NCI-H2227 treated with DMSO at 0.1 percent for 48 hours (cell line): Measurements from ENCODE around the gene WWOX.

Experiments used
- DNase-seq: peaks from one replicate; lab custom pipeline; 2025; lab: John Stamatoyannopoulos, UW

Gene WWOX

DNA sequence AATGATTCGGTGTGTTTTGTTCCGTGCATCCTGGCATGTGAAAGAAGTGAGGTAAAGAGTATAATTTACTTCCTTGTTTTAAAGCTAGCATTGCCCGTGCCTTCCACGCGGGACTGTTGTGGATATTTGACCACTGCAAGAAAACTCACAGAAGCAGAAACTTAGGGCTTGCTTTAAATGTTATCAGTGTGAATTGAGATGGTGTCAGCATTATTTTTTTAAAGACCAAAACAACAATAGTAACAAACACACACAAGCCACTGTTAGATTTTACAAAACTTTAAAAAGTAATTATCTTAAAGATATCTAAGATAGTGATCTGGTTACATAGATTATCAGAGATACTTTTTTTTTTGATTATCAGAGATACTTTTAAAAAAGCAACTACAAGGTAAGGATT lies 47.4 kb downstream of the WWOX start:
- DNase-seq: no peak

DNA sequence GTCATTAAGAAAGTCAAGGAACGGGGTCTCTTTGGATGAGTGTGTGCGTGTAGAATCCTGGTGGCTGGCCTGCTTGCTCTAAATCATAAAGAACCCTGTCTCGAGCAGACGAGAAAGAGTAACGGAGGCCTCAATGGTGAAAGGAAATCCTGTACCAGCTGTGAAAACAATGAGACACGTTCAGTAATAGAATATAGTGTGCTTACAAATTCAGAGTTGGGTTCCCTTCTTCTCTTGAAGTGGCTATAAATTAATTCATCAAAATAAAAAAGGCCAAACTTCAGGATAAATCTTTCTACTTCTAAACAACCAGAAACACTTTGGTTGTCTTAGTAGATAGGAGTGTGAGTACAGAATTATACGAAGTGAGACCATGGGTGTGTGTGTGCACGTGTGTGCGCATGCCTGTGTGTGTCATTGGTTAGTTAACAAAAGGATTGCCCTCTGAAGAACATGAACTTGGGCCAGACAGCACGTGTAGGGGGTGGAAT lies 48.5 kb downstream of the WWOX start:
- DNase-seq: no peak

DNA sequence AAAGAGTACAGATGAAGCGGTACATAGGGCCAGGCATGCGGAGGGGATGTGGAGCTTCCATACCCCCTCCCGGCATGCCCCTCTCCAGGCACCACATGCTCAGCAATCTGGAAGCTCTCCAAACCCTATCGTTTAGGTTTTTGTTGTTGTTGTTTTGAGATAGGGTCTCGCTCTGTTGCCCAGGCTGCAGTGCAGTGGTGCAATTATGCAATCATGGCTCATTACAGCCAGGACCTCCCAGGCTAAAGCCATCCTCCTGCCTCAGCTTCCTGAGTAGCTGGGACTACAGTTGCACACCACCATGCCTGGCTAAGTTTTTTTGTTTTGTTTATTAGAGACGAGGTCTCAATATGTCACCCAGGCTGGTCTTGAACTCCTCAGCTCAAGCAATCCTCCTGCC lies 50.8 kb downstream of the WWOX start:
- DNase-seq: no peak

DNA sequence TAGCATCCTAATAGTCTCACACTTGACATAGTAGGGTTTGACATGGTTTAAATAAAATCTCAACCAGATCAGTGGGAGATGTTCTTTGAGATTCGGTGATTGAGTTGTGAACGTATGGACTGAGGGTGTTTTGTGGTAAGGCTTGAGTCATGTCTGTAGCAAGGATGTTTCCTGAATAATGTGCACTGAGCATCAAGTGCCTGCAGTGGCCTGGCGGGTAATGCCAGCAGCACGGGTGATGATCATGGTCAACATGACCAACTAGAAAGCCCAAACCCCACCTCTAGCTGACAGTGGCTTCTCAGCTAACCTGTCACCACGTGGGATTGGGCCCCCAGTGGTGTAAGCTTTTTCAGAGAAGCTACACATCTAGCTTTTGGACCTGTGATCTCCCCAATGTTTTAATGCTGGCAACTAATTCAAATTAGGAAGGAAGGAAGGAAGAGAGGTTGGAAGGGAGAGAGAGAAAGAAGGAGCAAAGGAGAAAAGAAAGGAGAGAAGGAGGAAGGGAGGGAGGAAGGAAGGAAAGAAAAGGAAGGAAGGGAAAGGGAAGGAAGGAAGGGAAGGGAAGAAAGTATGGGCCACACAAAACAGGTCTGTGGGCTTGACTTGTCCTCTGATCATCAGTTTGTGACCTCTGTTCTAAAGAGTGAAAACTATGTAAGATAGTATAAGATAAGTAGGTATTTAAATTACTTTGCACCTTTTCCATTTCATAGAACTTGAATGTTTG lies 55.4 kb downstream of the WWOX start:
- DNase-seq: no peak

DNA sequence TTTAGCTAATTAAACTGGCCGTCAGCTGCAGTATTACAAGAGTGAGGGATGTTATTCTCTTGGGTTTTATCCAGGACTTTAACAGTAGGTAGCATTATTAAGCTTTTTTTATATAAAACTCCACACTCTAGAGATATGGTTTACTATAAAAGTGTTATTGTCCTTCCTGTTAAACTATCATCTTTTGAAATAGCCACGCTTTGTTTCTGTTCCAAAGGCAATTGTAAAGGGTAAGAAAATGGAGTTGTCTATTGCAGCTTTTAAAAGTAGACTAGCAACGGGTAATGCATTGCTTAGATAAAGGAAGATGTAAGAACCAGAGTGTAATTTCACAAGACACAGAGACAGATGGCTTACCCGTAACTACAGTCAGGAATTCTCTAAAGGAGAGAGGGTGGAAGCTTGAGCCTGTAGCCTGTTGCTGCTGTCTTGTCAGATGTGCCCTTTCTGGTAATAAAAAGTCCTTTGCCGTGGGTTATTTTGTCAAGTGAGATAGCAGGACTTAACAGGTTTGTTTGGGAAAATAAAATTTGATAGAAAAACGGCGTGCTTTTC lies 56.4 kb downstream of the WWOX start:
- DNase-seq: no peak

DNA sequence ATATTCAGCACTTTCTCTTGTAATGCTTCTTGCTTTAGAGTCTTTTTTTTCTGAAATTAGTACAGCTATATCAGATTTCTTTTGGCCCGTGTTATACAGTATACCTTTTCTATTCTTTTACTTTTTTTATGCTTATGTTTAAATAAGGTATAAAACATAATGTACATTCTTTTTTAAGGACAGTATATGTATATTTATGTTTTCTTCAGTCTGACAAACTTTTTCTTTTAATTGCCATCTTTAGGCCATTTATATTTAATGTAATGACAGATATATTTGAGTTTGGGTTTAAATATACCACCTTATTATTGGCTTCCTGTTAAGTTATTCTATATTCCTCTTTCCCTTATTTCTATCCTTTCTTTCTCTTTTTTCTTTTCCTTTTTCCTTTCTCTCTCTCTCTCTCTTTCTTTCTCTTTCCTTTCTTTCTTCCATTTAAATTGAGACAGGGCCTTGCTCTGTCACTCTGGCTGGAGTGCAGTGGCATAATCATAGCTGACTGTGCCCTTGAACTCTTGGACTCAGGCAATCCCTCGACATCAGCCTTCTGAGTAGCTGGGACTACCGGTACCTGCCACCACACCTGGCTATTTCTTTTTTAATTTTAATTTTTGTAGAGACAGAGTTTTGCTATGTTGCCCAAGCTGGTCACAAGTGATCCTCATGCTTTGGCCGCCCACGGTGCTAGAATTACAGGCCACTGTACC lies 61.7 kb downstream of the WWOX start:
- DNase-seq: no peak

DNA sequence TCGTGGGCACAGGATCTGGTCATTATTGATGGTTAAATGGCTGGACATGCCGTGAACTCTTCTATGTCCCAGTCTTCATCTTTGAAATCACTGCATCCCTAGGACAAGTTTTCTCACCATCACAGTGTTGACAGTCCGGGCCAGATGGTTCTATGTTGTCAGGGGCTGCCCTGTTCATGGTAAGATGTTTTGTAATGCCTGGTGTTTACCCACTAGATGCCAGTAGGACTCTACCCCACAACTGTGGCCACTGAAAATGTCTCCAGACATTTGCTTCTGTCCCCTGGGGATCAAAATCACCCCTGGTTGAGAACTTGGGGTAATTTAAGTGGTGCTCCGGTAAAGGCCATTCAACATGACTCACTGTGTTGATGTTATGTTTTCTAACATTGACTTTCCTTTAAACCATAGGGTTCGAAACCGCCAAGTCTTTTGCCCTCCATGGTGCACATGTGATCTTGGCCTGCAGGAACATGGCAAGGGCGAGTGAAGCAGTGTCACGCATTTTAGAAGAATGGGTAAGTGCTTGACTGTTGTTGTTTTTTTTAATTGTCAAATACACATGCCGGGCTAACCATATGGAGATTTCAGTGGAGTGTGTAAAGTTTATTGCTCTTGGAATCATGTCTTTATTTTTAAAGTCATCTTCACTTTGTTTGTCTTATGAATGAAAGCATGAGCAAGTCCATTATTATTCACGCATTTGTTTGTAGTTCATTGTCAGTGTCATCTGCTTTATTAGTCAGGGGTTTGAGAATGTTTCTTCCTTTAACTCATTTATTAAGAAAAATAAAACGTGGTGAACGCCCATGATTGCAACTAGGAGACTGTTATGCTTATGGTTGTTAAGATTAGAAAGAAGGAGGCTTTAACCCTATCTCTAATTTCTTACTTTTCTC lies 64.6 kb downstream of the WWOX start:
- no peak for DNase-seq

DNA sequence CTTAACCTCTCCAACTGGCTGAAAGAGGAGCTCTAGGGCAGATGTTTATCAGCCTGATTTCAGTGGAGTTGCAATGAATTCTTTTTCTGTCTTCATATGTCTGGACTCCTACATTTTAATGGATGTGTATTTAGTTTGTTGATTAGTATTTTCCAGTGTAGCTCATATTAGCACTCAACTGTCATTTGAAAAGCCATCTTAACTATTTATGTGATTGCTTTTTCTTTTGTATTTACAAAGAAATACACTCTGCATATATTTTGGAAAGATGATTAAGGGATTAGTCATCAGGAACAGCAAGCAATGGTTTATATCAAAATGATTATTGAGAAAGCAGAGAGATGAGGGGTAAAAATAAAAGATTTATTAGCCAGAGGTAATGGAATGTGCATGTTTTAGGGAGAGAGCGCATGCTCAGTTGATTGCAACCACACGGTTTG lies 71.1 kb downstream of the WWOX start:
- no peak for DNase-seq

DNA sequence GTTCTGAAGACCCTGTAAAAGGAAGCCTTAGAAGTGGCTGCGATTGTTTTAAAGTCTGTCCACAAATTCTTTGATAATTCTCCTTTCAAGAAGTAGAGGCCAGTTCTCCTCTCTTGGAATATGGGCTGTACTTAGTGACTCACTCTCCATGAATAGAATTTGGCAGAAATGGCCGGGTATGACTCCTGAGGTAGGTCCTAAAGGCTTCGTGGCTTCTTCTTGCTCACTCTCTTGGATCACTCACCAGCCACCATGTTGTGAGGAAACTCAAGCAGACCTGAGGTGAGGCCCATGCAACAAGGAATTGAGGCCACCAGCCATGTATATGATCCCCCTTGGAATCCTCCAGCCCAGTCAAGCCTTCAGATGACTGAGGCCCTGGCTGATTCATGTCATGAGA lies 75.8 kb downstream of the WWOX start:
- no peak for DNase-seq

DNA sequence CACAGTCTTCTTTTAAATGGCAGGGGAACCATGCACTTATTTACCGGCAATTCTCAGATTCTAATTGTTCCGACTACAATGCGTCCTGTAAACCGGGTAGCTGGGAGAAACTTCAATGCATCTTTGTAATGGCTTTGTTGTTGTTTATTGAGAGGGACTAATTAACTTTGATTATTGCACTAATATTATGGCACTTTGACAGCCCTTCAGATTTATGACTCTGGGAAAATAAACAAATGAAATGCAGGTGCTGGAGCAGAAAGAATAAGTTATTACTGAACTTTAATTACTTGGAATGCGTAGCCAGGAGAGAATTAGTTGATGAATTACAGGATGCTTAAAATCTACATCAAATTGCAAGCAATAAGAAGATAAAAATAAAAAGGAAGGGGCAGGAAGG lies 77.0 kb downstream of the WWOX start:
- DNase-seq: no peak

DNA sequence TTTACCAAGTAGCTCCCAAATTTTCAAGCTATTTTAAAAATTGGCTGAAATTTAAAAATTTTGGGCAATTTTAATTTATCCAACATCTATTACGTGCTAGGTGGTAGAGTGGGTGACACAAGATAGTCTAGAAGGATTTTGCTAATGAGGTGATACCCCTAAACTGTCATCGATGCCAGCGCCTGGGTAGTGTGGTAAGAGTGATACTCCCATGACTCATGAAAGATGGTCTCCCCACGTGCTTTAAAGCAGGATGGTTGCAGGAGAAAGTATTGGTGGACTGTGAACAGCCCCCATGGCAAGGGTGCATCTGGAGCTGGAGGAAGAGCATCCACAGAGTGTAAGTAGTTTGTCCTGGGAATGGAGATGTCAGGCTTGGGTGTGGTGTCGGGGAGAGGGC lies 77.8 kb downstream of the WWOX start:
- no peak for DNase-seq

DNA sequence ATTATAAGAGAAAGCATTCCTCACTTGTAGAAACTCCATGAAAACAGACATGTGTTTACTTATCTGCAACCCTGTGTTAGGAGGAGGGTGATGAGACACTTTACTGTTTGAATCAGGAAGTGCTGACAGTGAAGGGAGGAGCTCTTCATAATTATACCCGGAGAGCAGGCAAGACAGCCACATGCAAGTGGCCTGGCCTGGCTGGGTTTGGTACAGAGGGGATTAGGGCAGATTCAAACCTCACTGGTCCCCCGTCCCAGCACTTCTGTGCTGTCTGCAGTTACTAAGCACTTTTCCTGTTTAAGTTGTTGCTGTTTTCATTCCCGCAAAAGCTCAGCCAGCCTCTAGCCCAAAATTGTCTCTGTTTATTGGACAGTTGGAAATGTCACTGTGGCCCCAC lies 78.5 kb downstream of the WWOX start:
- peak; percentile 45 for DNase-seq

DNA sequence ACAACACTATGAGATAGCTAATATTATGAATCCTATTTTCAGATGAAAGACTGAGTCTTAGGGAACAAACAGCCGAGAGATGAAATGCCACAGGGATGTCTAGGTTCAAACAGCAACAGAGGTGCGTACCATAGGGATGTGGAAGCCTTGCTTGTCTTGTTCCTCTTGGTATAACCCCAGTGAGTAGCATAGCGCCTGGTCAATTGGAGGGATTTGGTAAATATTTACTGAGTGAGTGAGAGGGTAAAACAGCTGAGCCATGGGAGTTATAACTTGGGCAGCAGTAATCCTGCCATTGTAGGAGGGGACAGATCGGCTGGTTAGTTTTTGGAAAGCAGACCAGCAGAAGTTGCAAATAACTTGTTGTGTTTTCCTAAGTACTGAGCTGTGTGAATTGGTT lies 80.2 kb downstream of the WWOX start:
- no peak for DNase-seq

DNA sequence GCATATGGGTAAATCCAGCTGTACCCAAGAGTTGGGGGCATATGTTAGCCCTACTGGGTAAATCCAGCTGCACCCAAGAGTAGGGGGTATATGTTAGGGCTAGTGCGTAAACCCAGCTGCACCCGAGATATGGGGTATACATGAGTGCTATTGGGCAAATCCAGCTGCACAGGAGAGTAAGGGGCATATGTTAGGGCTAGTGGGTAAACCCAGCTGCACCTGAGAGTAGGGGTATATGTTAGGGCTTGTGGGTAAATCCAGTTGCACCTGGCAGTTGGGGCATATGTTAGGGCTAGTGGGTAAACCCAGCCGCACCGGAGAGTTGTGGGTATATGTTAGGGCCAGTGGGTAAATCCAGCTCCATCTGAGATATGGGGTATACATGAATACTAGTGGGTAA lies 80.9 kb downstream of the WWOX start:
- no peak for DNase-seq

DNA sequence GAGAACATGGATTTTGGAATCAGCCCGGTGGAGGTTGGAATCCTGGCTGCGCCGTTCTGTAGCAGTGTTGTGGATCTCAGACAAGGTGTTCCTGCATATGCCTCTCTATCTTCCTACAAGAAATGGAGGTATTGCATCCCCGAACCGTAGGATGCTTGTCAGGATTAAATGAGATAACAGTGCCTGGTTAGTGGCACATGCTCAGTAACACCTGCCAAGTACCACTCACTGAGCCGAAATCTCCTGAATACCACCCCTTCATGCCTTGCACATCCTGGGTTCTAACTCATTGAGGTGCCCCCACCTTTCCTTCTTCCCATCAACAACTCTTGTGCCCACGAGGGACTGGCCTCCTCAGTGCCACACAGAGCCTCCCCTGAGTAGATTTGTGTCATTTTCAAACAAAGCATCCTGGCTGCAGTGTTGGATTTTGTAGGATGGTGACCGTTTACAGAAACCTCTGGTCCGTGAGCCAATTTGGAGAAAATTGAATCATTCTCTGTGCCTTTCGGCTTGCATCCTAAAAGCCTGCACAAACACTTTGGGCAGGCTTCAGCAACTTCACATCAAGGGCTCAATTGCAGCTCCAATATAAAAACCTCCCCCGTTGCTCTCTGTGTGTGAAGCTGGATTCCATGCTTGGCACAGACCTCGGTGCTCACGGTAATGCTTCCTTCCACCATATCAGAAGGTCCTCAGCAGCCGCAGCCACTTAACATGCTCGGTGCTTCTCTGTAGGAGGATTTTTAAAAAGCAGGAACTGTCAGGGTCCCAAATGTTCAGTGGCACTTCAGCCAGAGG lies 84.2 kb downstream of the WWOX start:
- DNase-seq: peak; percentile 7

DNA sequence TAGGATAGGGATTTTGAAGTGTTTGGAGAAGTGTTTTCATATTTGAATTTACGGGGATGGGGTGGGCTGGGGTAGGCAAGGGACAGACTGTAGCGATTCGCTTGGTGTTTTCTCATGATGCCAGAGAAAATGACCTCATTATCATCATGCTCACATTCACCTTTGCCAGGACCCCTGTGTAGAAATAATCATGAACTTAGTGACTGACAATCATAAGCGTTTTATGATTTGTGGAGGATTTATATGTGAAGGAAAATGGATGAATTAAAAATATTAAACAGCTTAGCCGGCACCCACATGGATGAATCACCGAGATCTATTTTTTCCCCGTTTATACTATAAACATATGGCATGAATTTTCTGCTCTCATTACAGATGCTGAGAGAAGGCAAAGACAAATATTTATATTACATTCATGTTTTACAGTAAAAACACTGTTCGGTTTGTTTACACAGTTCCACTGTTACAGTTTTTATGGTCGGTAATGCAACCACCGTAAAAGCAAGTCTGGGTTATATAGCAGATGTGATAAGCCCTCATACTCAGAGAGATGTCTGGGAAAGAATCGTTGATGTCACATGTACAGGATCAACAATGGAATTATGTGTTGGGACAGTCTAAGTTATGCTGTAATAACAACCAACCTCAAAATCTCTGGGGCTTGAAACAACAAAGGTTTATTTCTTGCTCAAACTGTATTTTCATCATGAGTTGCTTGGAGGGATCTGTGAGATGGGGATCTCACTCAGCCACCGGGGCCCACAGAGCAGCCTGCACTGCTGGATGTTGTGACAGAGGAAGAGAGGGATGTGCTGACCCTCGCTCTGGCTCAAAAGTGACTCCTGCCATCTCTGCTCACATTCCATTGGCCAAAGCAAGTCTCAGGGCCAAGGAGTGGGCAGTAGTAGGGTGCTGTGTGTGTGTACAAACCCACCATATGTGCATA lies 85.1 kb downstream of the WWOX start:
- no peak for DNase-seq

DNA sequence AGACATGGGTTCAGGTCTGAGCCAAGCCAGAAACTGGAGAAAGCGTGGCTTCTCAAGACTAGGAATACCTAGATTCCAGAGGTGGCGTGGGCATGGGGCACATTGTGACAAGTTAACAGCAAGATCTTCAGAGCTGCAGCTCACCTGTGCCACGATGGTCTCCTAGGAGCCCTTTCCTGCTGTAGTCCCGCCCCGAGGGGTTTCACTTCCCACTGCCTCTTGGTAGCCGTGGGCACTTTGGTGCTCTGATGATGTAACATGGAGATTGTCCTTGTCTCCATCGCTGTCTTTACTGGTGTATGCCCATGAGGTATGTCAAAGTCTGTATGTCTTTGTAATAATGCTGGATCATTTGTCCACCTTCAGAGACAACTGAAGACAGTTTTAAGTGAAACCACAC lies 89.7 kb downstream of the WWOX start:
- DNase-seq: no peak

DNA sequence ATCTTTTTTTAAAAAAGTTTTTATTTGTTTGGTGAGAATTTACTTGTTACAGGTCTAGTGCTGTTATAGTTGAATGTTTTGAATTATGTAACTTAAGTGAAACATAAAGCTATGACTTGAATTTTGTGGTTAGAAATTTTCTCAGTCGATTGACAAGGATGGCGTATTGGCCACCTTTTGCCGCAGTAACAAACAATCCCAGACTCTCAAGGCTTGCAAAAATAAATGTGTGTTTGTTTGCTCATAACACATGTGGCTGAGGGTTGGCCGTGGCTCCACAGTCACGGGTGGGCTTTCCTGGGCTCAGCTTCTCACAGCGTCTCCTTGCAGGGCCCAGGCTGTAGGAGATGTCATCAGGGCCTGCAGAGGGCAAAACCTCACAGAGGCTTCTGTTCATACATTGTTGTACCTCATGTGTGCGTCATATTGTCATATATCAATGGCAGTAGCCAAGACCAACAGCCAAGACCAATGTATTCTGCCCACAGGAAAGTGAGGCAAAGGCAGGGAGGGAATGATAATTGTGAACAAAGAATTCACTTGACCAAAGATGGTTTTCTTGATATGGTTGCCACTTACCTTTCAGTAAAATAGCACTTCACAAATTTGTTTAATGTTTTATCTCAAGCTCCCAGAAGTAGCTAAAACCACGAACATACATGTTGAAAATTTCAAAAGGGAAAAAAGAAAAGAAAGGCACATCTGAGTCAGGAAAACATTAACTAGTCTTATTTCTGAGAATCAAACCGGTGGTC lies 93.5 kb downstream of the WWOX start:
- no peak for DNase-seq

DNA sequence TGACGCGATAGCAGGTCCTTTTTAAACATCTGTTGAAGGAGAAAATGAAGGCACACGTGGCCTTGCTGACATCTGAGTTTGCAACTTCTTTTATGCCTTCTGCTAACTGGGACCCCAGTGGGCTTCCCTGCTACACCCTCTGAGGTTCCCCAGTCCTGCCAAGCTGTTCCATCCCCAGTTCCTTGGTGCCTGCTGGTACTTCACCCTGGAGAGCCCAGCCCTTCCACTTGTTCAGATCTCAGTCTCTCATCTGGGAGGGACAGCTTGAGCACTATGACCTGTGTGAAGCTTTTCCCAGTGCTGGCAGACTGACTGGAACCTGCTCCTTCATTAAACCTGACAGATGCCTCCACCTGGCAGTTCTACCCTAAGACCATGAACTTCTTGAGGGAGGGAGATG lies 95.5 kb downstream of the WWOX start:
- DNase-seq: no peak

DNA sequence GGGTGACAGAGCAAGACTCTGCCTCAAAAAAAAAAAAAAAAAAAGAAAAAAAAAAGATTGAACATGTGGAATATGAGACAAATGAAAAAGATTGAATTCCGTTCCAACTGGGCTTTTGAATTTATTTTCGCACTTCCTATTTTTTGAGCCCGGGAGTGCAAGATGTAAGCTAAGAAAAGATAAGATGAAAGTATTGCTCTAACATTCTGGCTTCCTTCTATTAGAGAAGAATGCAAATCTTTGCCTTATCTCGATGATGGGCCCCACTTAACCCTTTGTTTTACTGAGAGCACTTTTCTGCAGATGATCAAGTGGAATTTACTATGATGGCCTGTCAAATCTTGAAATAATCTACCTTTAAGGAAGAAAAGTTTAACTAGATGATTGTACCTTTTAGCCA lies 96.3 kb downstream of the WWOX start:
- DNase-seq: no peak
